A673 (cell line): ENCODE measurements around the gene BIVM.

Experiments used
- CTCF ChIP-seq: fragments of 300-800, 200-600 bp; sonication (generic); conservative IDR thresholded peaks from 2 replicates; pipeline ENCODE4 v1.5.1; 2017; ENCODE audit warnings: low read depth, mild to moderate bottlenecking, antibody characterized with exemption, low read length, moderate library complexity, mixed read lengths
- EZH2 ChIP-seq: fragments of 200-600 bp; sonication (generic); IDR thresholded peaks from 2 replicates; pipeline ENCODE4 v1.6.1; 2017; ENCODE audit warnings: borderline replicate concordance, low read depth, mild to moderate bottlenecking, mixed read lengths, antibody characterized with exemption, low read length; ENCODE audit not compliant: poor library complexity, severe bottlenecking

GRCh38 chr13:102873653-102874052 lies 74.7 kb downstream of the BIVM start:
- TF ChIP-seq CTCF = no peak
- no peak for TF ChIP-seq EZH2
